Hematopoietic multipotent progenitor cell (in vitro differentiated cells): ENCODE results near the gene RAB3GAP1. TPM values are rescaled to one million over a fixed set of nuclear protein-coding genes. Genes with fewer than 3 reads are reported as not detected.

Source experiments
- DNase-seq, 3 donors: peaks; one replicate each; pipeline ENCODE4 v3.0.0-alpha.2; 2011 to 2015; ENCODE audit warnings: low read depth in 2 of 3, low spot score in 2 of 3
- small RNA-seq: library from RNA; depleted of rRNA; stranded (forward); fragments of <200 nt; gene quantifications from one replicate; pipeline ENCODE3, GENCODE V24; 2012
- total RNA-seq: library from RNA; depleted of rRNA; stranded (reverse); fragments of >200 nt; gene quantifications from one replicate; pipeline ENCODE4 v1.2.3, GENCODE V29; 2012

Gene RAB3GAP1
- total RNA-seq, 1 donor, result 21.5 TPM

GRCh38 chr2:135208016-135208415 is 155.9 kb downstream of the RAB3GAP1 start:
- DNase-seq, result no peak

GRCh38 chr2:135212757-135213156 is 160.7 kb downstream of the RAB3GAP1 start:
- DNase-seq, result no peak

GRCh38 chr2:135218426-135218825 is 166.3 kb downstream of the RAB3GAP1 start:
- no peak for DNase-seq

GRCh38 chr2:135219226-135219625 is 167.1 kb downstream of the RAB3GAP1 start:
- no peak for DNase-seq

Small RNA genes lying within 50 kb of the gene (small RNA-seq; reads per million reads assigned to genes)
- not detected for gene SNORA40B

Other genes starting within 250 kb of the RAB3GAP1 start
- not detected for gene ACMSD, start 213.7 kb upstream of the RAB3GAP1 start, total RNA-seq
- gene CCNT2, start 133.5 kb upstream of the RAB3GAP1 start, total RNA-seq, result 30.2 TPM
- gene MAP3K19, start 4.8 kb upstream of the RAB3GAP1 start, total RNA-seq, result under 0.01 TPM